Measurements from ENCODE around the gene MAS1.
"Not testable (repeated sequence)": the region's sequence is repeated elsewhere in the genome, so short reads cannot be mapped to it uniquely, and the experiment has no call there.

MAS1 gene

GRCh38 chr6:159890792-159891191, at the start of gene MAS1:
TSS of gene MAS1 (plus strand) at chr6:159890988. CDS start at chr6:159906956, 15,968 bp downstream.
- DNase-seq: no peak

GRCh38 chr6:159842035-159842434, 48.8 kb upstream of the MAS1 start:
- DNase-seq: no peak

- DNase-seq: no peak
Measured at GRCh38 chr6:159844737-159845645, 45.8 kb upstream of the MAS1 start.

- not testable (repeated sequence) for DNase-seq
Measured at GRCh38 chr6:159848552-159848951, 42.2 kb upstream of the MAS1 start.

GRCh38 chr6:159849851-159850250, 40.9 kb upstream of the MAS1 start:
- not testable (repeated sequence) for DNase-seq

GRCh38 chr6:159852877-159853276, 37.9 kb upstream of the MAS1 start:
- no peak for DNase-seq

- no peak for DNase-seq
Measured at GRCh38 chr6:159853754-159854153, 37.0 kb upstream of the MAS1 start.

- no peak for DNase-seq
Measured at GRCh38 chr6:159854959-159855358, 35.8 kb upstream of the MAS1 start.

GRCh38 chr6:159858259-159858658, 32.5 kb upstream of the MAS1 start:
- DNase-seq: no peak

GRCh38 chr6:159860482-159860881, 30.3 kb upstream of the MAS1 start:
- DNase-seq: no peak

GRCh38 chr6:159862103-159862502, 28.7 kb upstream of the MAS1 start:
- no peak for DNase-seq

GRCh38 chr6:159863341-159863740, 27.4 kb upstream of the MAS1 start:
- not testable (repeated sequence) for DNase-seq

- DNase-seq: no peak
Measured at GRCh38 chr6:159865226-159865920, 25.4 kb upstream of the MAS1 start.

- no peak for DNase-seq
Measured at GRCh38 chr6:159866286-159867247, 24.2 kb upstream of the MAS1 start.

- DNase-seq: no peak
Measured at GRCh38 chr6:159871241-159871640, 19.5 kb upstream of the MAS1 start.

GRCh38 chr6:159871906-159872305, 18.9 kb upstream of the MAS1 start:
- DNase-seq: no peak

- no peak for DNase-seq
Measured at GRCh38 chr6:159874435-159874834, 16.4 kb upstream of the MAS1 start.

- DNase-seq: no peak
Measured at GRCh38 chr6:159875194-159875593, 15.6 kb upstream of the MAS1 start.

- DNase-seq: no peak
Measured at GRCh38 chr6:159876242-159876641, 14.5 kb upstream of the MAS1 start.

- no peak for DNase-seq
Measured at GRCh38 chr6:159877256-159877808, 13.5 kb upstream of the MAS1 start.

GRCh38 chr6:159878341-159878740, 12.4 kb upstream of the MAS1 start:
- no peak for DNase-seq

- DNase-seq: no peak
Measured at GRCh38 chr6:159879856-159880255, 10.9 kb upstream of the MAS1 start.

Measured in stimulated activated CD4-positive, alpha-beta T cell treated with anti-CD3 and anti-CD28 coated beads, Interleukin-4, amount 100 ng/mL, for 1 hour (primary cell).